Gastroesophageal sphincter (tissue), 4 donors: Measurements from ENCODE around the gene FAM204A. TPM values are rescaled to one million over a fixed set of nuclear protein-coding genes. Genes with fewer than 3 reads are reported as not detected.
A peak's percentile ranks its signal among the peaks of the same experiment; 100 is the strongest.

ENCODE experiments used
- ATAC-seq: fragments of 150-250 bp; one replicate; pipeline ENCODE4 v1.9.1; 2016; ENCODE audit warnings: mild to moderate bottlenecking, moderate library complexity
- H3K27ac ChIP-seq, 4 donors: fragments of 200-600 bp; sonication (generic) in 3 of 4; 1 replicate in 3 of 4; 2 replicates in 1 of 4; pipeline ENCODE4 v1.5.1; 2016 to 2019
- H3K27me3 ChIP-seq: fragments of 200-600 bp; sonication (generic); one replicate; pipeline ENCODE4 v1.5.1; 2019
- H3K36me3 ChIP-seq, 2 donors: fragments of 200-600 bp; sonication (generic); one replicate each; pipeline ENCODE4 v1.5.1; 2019; ENCODE audit warnings: control low read depth in 1 of 2
- H3K4me1 ChIP-seq, 3 donors: fragments of 200-600 bp; sonication (generic); 1 replicate in 2 of 3; 2 replicates in 1 of 3; pipeline ENCODE4 v1.5.1; 2016 to 2019; ENCODE audit warnings: control low read depth in 2 of 3
- H3K4me3 ChIP-seq, 2 donors: fragments of 200-600 bp; sonication (generic); one replicate each; pipeline ENCODE4 v1.5.1; 2019; ENCODE audit warnings: mild to moderate bottlenecking in 1 of 2, moderate library complexity in 1 of 2
- H3K9me3 ChIP-seq, 3 donors: fragments of 200-600 bp; sonication (generic); one replicate each; pipeline ENCODE4 v1.5.1; 2017 to 2019; ENCODE audit warnings: control low read depth in 2 of 3
- EP300 ChIP-seq: sonication (generic); formaldehyde crosslinking; IDR thresholded peaks from one replicate; pipeline ENCODE4 v1.6.1; 2017; ENCODE audit warnings: antibody characterized with exemption, mild to moderate bottlenecking
- POLR2A ChIP-seq, 2 donors: fragments of 450-650 bp; IDR thresholded peaks; one replicate each; pipeline ENCODE4 v1.6.1; 2017; ENCODE audit warnings: antibody characterized with exemption in 2 of 2, mild to moderate bottlenecking in 2 of 2, moderate library complexity in 1 of 2
- POLR2AphosphoS5 ChIP-seq: sonication (generic); formaldehyde crosslinking; IDR thresholded peaks from one replicate; pipeline ENCODE4 v1.6.1; 2017; ENCODE audit warnings: antibody characterized with exemption
- WGBS, 2 donors: methylation state at CpG; one replicate each; pipeline ENCODE4 v1.1.5; 2018; ENCODE audit warnings: low coverage in 1 of 2; 5-methylcytosine and 5-hydroxymethylcytosine counted together
- total RNA-seq, 4 donors: library from RNA; depleted of rRNA; stranded (reverse); fragments of >200 nt; gene quantifications; one replicate each; pipeline ENCODE4 v1.1.0, GENCODE V29; 2016
- TF ChIP-seq, protein P1 (sequence below), 4 experiments: fragments of 200-600 bp in 2 of 4; fragments of 450-650 bp in 2 of 4; sonication (generic) in 1 of 4; IDR thresholded peaks; one replicate each; pipeline ENCODE4 v1.5.1; 2017 to 2019; ENCODE audit warnings: antibody characterized with exemption in 4 of 4, mild to moderate bottlenecking in 2 of 4, moderate library complexity in 2 of 4

Gene FAM204A
- total RNA-seq, 4 donors from 2014 or later: 76.1 to 113 (median 97.9) TPM

- H3K9me3 ChIP-seq: no peaks in the 10 kb centered on the region
- no peaks in the 10 kb centered on the region for H3K4me1 ChIP-seq
- H3K4me3 ChIP-seq: no peak overlapping the region
- no peak for ATAC-seq
- H3K36me3 ChIP-seq: peaks cover 0 to 52% of the 10 kb centered on the region in 2 donors
- H3K27ac ChIP-seq: no peak overlapping the region
- TF ChIP-seq, protein P1, sequence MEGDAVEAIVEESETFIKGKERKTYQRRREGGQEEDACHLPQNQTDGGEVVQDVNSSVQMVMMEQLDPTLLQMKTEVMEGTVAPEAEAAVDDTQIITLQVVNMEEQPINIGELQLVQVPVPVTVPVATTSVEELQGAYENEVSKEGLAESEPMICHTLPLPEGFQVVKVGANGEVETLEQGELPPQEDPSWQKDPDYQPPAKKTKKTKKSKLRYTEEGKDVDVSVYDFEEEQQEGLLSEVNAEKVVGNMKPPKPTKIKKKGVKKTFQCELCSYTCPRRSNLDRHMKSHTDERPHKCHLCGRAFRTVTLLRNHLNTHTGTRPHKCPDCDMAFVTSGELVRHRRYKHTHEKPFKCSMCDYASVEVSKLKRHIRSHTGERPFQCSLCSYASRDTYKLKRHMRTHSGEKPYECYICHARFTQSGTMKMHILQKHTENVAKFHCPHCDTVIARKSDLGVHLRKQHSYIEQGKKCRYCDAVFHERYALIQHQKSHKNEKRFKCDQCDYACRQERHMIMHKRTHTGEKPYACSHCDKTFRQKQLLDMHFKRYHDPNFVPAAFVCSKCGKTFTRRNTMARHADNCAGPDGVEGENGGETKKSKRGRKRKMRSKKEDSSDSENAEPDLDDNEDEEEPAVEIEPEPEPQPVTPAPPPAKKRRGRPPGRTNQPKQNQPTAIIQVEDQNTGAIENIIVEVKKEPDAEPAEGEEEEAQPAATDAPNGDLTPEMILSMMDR (IDR thresholded peaks at IDR 0.05): no peak
- no peak for TF ChIP-seq POLR2A (IDR thresholded peaks at IDR 0.05)
- TF ChIP-seq POLR2AphosphoS5: no peak
- TF ChIP-seq EP300: no peak
- no peaks in the 10 kb centered on the region for H3K27me3 ChIP-seq
- WGBS, 2 donors: 72 to 96% methylated on average over 4 of the region's 4 CpGs
Observed at GRCh38 chr10:118314882-118315281, 27.2 kb downstream of the FAM204A start.

GRCh38 chr10:118311505-118311904 is 30.6 kb downstream of the FAM204A start:
- no peaks in the 10 kb centered on the region for H3K27me3 ChIP-seq
- H3K4me3 ChIP-seq: no peak overlapping the region
- no peaks in the 10 kb centered on the region for H3K9me3 ChIP-seq
- peaks cover 0 to 23% (median 3%) of the 10 kb centered on the region in 3 donors for H3K4me1 ChIP-seq
- no peak overlapping the region for H3K27ac ChIP-seq
- 72% methylated on average over 2 of the region's 2 CpGs; no CpG with 5 or more reads in 1 of the 2 donors for WGBS, 2 donors
- peaks cover 0 to 56% of the 10 kb centered on the region in 2 donors for H3K36me3 ChIP-seq
- TF ChIP-seq, protein P1 (IDR thresholded peaks at IDR 0.05): no peak
- TF ChIP-seq POLR2A (IDR thresholded peaks at IDR 0.05): no peak
- TF ChIP-seq POLR2AphosphoS5: no peak
- no peak for ATAC-seq

DNA sequence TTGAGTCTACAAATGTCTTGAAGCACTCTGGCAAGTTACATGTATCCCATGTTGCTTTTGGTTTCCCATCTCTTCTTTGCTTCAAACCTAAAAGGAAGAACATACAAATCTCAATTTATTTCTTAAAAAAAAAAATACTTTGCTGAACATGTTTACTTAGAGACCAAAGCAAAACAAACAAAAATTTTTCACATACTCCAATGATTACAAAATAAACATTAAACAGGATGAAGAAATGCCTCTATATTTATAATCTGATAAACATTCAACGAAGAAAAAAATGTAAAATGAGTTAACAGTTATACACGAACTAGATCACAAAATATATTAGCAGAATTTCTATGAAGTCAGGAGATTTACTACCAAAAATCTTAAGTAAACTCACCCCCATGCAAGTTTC is 31.3 kb downstream of the FAM204A start:
- no peak for ATAC-seq
- Histone ChIP-seq H3K27ac (no peak overlapping the region), H3K9me3 (no peaks in the 10 kb centered on the region), H3K27me3 (no peaks in the 10 kb centered on the region), H3K4me3 (no peak overlapping the region), H3K36me3 (peaks cover 0 to 59% of the 10 kb centered on the region in 2 donors), H3K4me1 (peaks cover 0 to 24% (median 3%) of the 10 kb centered on the region in 3 donors)
- no peak for TF ChIP-seq POLR2A (IDR thresholded peaks at IDR 0.05)
- WGBS, 2 donors: 39 to 51% methylated on average over 2 of the region's 2 CpGs

GRCh38 chr10:118309911-118310310 is 32.2 kb downstream of the FAM204A start:
- no peak for ATAC-seq
- H3K9me3 ChIP-seq: no peaks in the 10 kb centered on the region
- no peak overlapping the region for H3K4me3 ChIP-seq
- H3K4me1 ChIP-seq: peaks cover 0 to 24% (median 3%) of the 10 kb centered on the region in 3 donors
- no peaks in the 10 kb centered on the region for H3K27me3 ChIP-seq
- H3K27ac ChIP-seq: no peak overlapping the region
- no peak for TF ChIP-seq POLR2A (IDR thresholded peaks at IDR 0.05)
- TF ChIP-seq, protein P1 (IDR thresholded peaks at IDR 0.05): no peak
- no peak for TF ChIP-seq POLR2AphosphoS5
- TF ChIP-seq EP300: no peak
- WGBS, 2 donors: 36 to 37% methylated on average over 2 of the region's 2 CpGs
- H3K36me3 ChIP-seq: peaks cover 0 to 60% of the 10 kb centered on the region in 2 donors

DNA sequence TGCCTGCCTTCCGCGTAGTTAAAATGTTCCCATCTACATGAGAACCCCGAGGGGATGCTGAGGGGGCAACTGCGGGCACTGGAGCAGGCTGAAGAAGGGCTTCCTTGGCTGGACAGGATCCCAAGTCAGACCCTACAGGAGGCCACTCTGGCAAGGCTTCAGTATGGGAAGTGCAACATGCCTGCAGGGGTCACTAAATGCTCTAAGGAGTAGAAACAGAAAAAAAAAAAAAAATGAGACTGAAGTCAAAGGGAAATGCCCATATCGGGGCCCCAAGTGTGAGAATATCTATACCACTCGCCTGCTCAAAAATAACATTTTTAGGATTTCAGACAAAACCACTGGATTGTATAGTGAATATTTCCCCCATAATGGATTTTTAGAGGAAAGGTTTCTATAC is 33.5 kb downstream of the FAM204A start:
- Histone ChIP-seq H3K4me1 (peaks cover 0 to 24% (median 3%) of the 10 kb centered on the region in 3 donors), H3K36me3 (peaks cover 0 to 51% of the 10 kb centered on the region in 2 donors), H3K27me3 (no peaks in the 10 kb centered on the region), H3K27ac (peak overlapping the region in 1 of 4 donors; percentile 5), H3K4me3 (no peak overlapping the region), H3K9me3 (no peaks in the 10 kb centered on the region)
- TF ChIP-seq POLR2A (IDR thresholded peaks at IDR 0.05) (no peak), POLR2AphosphoS5 (no peak)
- TF ChIP-seq, protein P1 (IDR thresholded peaks at IDR 0.05): no peak
- no peak for ATAC-seq
- 91 to 98% methylated on average over 2 to 3 of the region's 6 CpGs for WGBS, 2 donors
